Bronchial epithelial cell (primary cell): ENCODE results near the gene PODXL. TPM values are rescaled to one million over a fixed set of nuclear protein-coding genes. Genes with fewer than 3 reads are reported as not detected.

Experiments
- DNase-seq: peaks from one replicate; pipeline ENCODE4 v3.0.0-alpha.2; 2010; ENCODE audit warnings: low read depth
- FAIRE-seq: peaks from 2 replicates; lab custom pipeline; 2011; peaks lifted over from hg19 to GRCh38; lab: Jason Lieb, UNC
- H3K27me3 ChIP-seq: 2 replicates; pipeline ENCODE4 v1.5.1; 2011; ENCODE audit warnings: low read length; ENCODE audit not compliant: control insufficient read depth, insufficient read depth
- H3K36me3 ChIP-seq: 2 replicates; pipeline ENCODE4 v1.5.1; 2011; ENCODE audit warnings: low read length; ENCODE audit not compliant: control insufficient read depth, insufficient read depth
- H3K4me3 ChIP-seq: 2 replicates; pipeline ENCODE4 v1.5.1; 2011; ENCODE audit warnings: mild to moderate bottlenecking, low read depth, low read length, control low read depth
- CTCF ChIP-seq: IDR thresholded peaks from 2 replicates; pipeline ENCODE4 v1.5.1; 2011; ENCODE audit warnings: mild to moderate bottlenecking, moderate library complexity, low read length, control low read depth, inconsistent platforms; ENCODE audit not compliant: insufficient read depth, severe bottlenecking
- total RNA-seq: library from RNA; depleted of rRNA; stranded (reverse); fragments of >200 nt; gene quantifications from 2 replicates; pipeline ENCODE4 v1.2.1, GENCODE V29; 2014

PODXL gene
- total RNA-seq, 1 donor from 2014 or later: 0.53 TPM

- H3K36me3 ChIP-seq: no peaks in the 10 kb centered on the region
- no peak for TF ChIP-seq CTCF
- FAIRE-seq (no peak), DNase-seq (no peak)
- H3K27me3 ChIP-seq: no peaks in the 10 kb centered on the region
- no peak overlapping the region for H3K4me3 ChIP-seq
Measured at GRCh38 chr7:131499801-131500200, 56.6 kb downstream of the PODXL start.

- no peak for TF ChIP-seq CTCF
- FAIRE-seq: no peak
- H3K27me3 ChIP-seq: no peaks in the 10 kb centered on the region
- H3K4me3 ChIP-seq: no peak overlapping the region
- H3K36me3 ChIP-seq: no peaks in the 10 kb centered on the region
- no peak for DNase-seq
Measured at GRCh38 chr7:131498237-131498885, 58.1 kb downstream of the PODXL start.

- DNase-seq (no peak), FAIRE-seq (no peak)
- H3K4me3 ChIP-seq: no peak overlapping the region
Measured at GRCh38 chr7:131497454-131497853, 59.0 kb downstream of the PODXL start.

GRCh38 chr7:131495669-131496498 is 60.5 kb downstream of the PODXL start:
- H3K27me3 ChIP-seq: no peaks in the 10 kb centered on the region
- H3K36me3 ChIP-seq: no peaks in the 10 kb centered on the region
- DNase-seq (no peak), FAIRE-seq (no peak)
- H3K4me3 ChIP-seq: no peak overlapping the region
- TF ChIP-seq CTCF: no peak

More at GRCh38 chr7:131497454-131497853, 59.0 kb downstream of the PODXL start:
- no peaks in the 10 kb centered on the region for H3K36me3 ChIP-seq
- H3K27me3 ChIP-seq: no peaks in the 10 kb centered on the region
- no peak for TF ChIP-seq CTCF

- no peaks in the 10 kb centered on the region for H3K36me3 ChIP-seq
- H3K4me3 ChIP-seq: no peak overlapping the region
- no peak for TF ChIP-seq CTCF
- FAIRE-seq: no peak
- DNase-seq: no peak
- H3K27me3 ChIP-seq: no peaks in the 10 kb centered on the region
Measured at GRCh38 chr7:131494182-131494581, 62.2 kb downstream of the PODXL start.
